ENCODE data around the gene C1QTNF6.

C1QTNF6 gene

GRCh38 chr22:37188901-37189466 lies 937 bp upstream of the C1QTNF6 start:
- DNase-seq: no peak

GRCh38 chr22:37187552-37187890 lies 526 bp downstream of the C1QTNF6 start:
- DNase-seq: no peak

GRCh38 chr22:37186997-37187522 lies 987 bp downstream of the C1QTNF6 start:
- no peak for DNase-seq

- no peak for DNase-seq
Measured at GRCh38 chr22:37186228-37186996, 1.6 kb downstream of the C1QTNF6 start.

GRCh38 chr22:37185646-37186227 lies 2.3 kb downstream of the C1QTNF6 start:
- no peak for DNase-seq

GRCh38 chr22:37184816-37185541 lies 3.1 kb downstream of the C1QTNF6 start:
- no peak for DNase-seq

GRCh38 chr22:37184380-37184755 lies 3.7 kb downstream of the C1QTNF6 start:
- no peak for DNase-seq

- DNase-seq: no peak
Measured at GRCh38 chr22:37183432-37184379, 4.3 kb downstream of the C1QTNF6 start.

- no peak for DNase-seq
Measured at GRCh38 chr22:37182949-37183245, 5.2 kb downstream of the C1QTNF6 start.

GRCh38 chr22:37182101-37182948 lies 5.7 kb downstream of the C1QTNF6 start:
- DNase-seq: no peak

GRCh38 chr22:37181681-37182080 lies 6.4 kb downstream of the C1QTNF6 start:
- DNase-seq: no peak

- no peak for DNase-seq
Measured at GRCh38 chr22:37180531-37181231, 7.4 kb downstream of the C1QTNF6 start.

GRCh38 chr22:37179622-37180420 lies 8.2 kb downstream of the C1QTNF6 start:
- DNase-seq: no peak

- DNase-seq: no peak
Measured at GRCh38 chr22:37179126-37179470, 8.9 kb downstream of the C1QTNF6 start.

GRCh38 chr22:37178350-37179125 lies 9.5 kb downstream of the C1QTNF6 start:
- DNase-seq: no peak

- DNase-seq: no peak
Measured at GRCh38 chr22:37177755-37178154, 10.3 kb downstream of the C1QTNF6 start.

GRCh38 chr22:37177221-37177620 lies 10.8 kb downstream of the C1QTNF6 start:
- no peak for DNase-seq

- peak; percentile 56 for DNase-seq
Measured at GRCh38 chr22:37176464-37177061, 11.5 kb downstream of the C1QTNF6 start.

Data from activated CD8-positive, alpha-beta memory T cell treated with anti-CD3 and anti-CD28 coated beads, Interleukin-2, amount 50 U/mL, for 48 hours (primary cell).